Ecto neural progenitor cell (in vitro differentiated cells): ENCODE data around the gene TLX3.
"Not testable (repeated sequence)": the region's sequence is repeated elsewhere in the genome, so short reads cannot be mapped to it uniquely, and the experiment has no call there.

Source experiments
- DNase-seq: peaks from one replicate; pipeline ENCODE4 v3.0.0-alpha.2; 2018; ENCODE audit warnings: low spot score

Gene TLX3

DNA sequence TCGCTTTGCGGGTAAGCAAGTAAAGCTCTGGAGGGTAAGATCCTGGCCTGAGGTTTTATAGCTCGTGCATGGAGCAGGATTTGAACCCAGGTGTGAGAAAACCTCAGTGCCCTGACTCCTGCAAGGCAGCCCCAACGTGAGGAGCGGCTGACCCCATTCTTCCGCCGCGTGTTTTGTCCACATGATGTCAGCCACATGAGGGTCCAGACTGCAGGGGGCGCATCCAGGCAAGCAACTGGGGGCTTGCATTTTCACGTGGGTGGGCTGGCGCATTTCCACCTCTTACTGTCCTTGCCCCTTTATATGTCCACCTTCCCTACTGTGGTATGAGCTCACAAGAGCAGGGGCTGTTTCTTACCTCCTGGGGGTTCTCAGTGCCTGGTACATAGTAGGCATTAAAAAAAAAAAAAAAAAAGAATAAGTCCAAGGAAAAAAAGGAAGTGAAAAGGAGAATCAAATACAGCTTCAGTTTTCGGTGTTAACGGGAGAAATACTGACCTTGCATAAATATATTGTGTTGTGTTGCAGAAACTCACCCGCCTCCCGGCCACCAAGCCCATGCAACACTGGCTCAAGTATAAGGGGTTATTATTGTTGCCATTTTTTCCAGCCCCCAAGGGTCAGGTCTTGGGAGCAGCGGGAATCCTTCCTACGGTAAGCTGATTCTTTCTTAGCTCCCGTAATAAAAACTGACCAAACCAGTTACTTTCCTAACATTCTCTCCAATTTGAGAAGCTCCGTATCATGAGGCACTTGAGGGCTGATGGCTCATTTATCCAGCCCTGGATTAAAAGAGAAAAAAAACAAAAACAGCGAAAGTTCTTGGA lies 15.0 kb downstream of the TLX3 start:
- no peak for DNase-seq

GRCh38 chr5:171330021-171330420 lies 21.0 kb downstream of the TLX3 start:
- DNase-seq: no peak

GRCh38 chr5:171335616-171336015 lies 26.6 kb downstream of the TLX3 start:
- no peak for DNase-seq

DNA sequence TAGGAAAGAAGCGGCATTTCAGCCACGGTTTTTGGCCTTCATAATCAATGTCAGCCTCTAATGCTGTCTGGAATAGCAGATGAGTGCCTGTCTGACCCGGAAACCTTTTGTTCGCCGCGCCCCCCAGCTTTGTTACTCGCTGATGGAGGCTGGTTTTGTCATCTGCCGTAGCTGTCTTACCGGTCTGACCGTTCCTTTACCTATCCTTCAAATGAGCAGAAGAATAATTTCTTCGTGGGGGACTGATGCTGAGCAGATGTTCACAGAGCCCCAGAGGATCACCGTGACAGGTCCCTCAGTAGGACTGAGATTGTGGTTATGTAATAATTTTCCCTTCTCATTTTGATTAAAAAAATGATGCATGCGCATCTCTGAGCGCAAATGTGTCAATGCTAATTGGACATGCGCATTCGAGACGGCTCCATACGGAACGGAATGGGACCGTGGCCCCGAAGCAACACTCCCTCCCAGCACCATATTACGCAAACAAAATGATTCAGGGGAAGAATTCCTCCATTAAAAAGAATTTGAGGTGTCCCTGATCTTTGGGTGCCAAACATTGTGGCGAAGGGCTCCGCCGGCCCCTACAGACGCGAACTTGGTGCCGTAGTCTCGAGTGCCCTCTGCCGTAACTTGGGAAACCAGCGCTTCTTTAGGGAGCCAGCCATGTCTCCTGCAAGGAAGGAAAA lies 27.6 kb downstream of the TLX3 start:
- DNase-seq: peak; percentile 58

GRCh38 chr5:171337210-171337569 lies 28.1 kb downstream of the TLX3 start:
- no peak for DNase-seq

DNA sequence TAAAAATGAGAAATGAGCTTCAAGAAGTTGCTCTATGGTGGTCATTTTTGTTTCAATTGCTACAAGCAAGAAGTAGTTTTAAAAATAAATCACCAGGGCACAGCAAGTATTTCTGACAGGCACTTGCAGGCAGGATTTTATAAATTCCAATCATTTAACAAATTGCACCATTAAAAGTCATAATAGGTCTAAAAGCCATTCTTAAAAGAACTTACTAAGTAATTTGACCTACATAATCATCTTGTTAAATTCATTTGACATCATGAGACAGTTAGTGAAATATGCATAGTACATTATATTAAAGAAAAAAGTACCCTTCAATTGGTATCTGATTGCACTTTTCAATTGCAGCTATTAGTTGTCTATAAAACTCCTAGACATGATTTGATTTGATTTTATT lies 31.0 kb downstream of the TLX3 start:
- no peak for DNase-seq

GRCh38 chr5:171340491-171340890 lies 31.4 kb downstream of the TLX3 start:
- DNase-seq: no peak

GRCh38 chr5:171342362-171343111 lies 33.5 kb downstream of the TLX3 start:
- no peak for DNase-seq

- DNase-seq: no peak
Measured at GRCh38 chr5:171344936-171345608, 36.0 kb downstream of the TLX3 start.

GRCh38 chr5:171351536-171352073 lies 42.6 kb downstream of the TLX3 start:
- DNase-seq: no peak

- DNase-seq: no peak
Measured at GRCh38 chr5:171355302-171355724, 46.3 kb downstream of the TLX3 start.

- no peak for DNase-seq
Measured at GRCh38 chr5:171357843-171358242, 48.8 kb downstream of the TLX3 start.

- not testable (repeated sequence) for DNase-seq
Measured at GRCh38 chr5:171361151-171361550, 52.1 kb downstream of the TLX3 start.
